Hepatic stellate cell (primary cell): ENCODE data around the gene CADPS.
A peak's percentile ranks its signal among the peaks of the same experiment; 100 is the strongest.

Experiments used
- DNase-seq: peaks from one replicate; pipeline ENCODE4 v3.0.0; 2011; ENCODE audit warnings: low spot score

The CADPS gene

GRCh38 chr3:62686503-62687294 is 188.5 kb downstream of the CADPS start:
- DNase-seq, result no peak

DNA sequence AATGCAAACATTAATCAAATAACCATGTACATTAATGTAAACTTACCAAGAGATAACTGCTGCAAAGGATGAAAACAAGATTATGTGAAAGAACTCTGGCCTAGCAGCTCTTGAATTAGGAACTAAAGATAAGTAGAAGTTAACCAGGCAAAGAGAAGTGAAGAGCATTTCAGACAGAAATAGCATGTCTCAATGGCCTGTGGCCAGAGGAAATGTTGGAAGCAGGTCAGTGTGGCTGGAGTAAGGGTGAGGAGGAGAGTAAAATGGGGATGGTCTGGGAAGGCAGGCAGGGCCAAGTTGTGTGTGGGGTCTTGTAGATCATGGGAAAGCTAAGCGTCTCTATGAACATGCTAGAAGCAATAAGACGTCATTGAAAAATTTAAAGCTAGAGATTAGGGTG is 192.4 kb downstream of the CADPS start:
- DNase-seq, result no peak

- DNase-seq, result no peak
These were observed 195.2 kb downstream of the CADPS start for GRCh38 chr3:62679988-62680387.

DNA sequence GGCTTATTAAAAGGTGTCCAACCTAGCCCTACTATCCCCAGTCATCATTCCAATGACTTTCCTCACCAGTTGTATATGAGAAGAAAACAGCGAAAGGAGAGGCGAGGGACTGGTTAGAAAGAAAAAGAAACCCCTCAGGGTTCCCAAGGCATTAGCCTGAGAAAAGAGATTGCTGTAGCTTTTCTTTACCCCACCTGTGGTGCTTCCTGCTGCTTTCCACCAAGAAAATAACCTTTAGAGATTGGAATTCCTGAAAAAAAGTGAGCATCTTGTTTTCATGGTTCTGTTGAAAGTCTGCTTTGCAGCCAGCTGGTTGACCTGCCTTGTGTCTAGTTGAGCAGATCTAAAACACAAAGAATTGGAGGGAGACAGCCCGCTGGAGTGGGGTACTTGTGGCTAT is 196.4 kb downstream of the CADPS start:
- no peak for DNase-seq

GRCh38 chr3:62677926-62678325 is 197.3 kb downstream of the CADPS start:
- DNase-seq, result no peak

- no peak for DNase-seq
These were observed 198.4 kb downstream of the CADPS start for GRCh38 chr3:62676689-62677271.

DNA sequence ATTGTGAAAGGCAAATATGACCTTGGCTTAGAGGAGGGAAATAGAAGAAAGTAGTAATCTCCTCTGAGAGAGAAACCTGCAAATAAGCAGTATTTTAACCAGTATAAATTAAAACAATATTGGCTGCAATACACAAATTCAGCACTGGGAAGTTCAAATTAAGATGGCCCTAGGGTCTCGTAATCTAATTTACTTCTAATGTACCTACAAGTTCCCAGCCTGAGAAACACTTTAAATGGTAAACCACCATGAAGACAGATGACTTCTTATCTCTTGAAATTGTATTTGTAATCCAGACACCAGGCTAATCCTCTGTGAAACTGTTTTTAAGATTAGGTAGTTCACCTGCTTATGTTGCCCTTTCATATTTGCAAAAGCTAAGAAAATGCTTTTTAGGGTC is 199.7 kb downstream of the CADPS start:
- no peak for DNase-seq

GRCh38 chr3:62672988-62673313 is 202.3 kb downstream of the CADPS start:
- DNase-seq, result no peak

- no peak for DNase-seq
These were observed 202.8 kb downstream of the CADPS start for GRCh38 chr3:62672270-62672987.

DNA sequence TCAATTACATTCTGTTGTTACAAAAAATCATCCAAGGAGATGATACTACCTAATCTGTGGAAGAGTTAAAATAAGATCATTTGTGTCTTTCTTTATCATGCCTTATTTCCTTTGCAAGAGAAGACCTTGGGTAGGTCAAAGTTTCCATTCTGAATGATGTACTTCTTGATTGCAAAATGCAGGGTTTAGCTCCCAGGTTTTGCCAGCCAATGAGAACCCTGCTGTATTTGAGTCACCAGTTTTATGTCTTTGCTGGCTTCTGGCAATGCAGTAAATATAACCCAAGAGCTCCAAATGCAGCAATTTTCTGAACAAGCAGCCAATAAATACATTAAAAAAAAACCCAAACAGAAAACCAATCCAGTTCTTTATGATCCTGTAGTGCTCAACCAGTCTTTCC is 204.9 kb downstream of the CADPS start:
- no peak for DNase-seq

DNA sequence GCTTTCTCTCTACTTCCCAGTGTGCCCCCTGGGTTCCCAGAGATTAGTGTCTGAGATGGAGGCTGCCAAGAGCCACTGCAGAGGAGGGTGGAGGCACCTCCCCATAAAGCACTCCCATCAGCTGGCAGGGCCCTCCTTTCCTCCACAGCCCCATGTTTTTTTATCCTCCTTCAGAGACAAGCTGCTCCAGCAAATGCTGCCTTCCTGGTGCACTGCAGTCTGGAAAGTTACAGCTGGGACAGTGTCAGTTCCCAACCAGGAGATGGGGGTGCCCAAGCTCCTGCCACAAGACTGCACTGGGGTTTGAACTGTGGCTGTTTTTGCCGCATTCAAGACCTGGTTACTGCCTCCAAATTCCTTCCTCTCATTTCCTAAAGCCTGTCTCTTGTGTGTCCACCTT is 206.1 kb downstream of the CADPS start:
- no peak for DNase-seq

GRCh38 chr3:62667714-62668113 is 207.5 kb downstream of the CADPS start:
- no peak for DNase-seq

DNA sequence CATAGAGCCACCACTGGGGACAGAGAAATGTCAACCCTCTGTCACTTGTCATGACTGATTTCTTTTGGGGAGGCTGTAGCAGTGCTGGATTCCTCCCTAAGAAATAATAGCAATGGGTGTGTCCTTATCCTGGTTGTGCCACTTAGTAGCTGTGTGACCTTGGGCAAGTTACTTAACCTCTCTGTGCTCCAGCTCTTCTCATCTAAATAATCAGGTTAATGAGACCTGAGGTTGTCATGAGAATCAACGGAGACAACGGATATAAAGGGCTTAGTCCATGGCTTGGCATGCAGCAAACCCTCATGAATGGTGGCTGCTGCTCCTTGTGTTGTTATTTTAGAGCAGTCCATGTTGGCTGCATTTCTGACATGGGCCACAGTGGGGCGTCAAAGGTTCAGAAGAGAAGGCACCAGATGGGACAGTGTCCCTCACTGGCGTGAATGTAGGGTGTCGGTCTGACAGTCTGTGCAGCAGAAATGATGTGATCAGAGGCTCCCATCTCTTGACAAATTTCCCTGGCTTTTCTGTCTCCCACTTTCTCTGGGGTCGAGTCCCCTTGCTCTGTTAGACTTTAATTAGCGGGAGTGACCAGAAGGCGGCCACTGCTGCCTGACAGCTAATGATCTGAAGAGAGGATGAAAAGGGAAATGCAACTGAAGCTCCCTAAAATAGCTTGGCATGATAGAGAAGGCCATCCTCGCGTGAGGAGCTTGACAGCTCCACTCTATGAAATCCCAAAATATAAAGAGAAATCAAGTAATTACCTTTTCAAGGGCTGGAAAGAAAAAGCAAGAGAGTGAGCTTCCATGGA is 209.4 kb downstream of the CADPS start:
- DNase-seq, result peak; percentile 7

- no peak for DNase-seq
These were observed 212.5 kb downstream of the CADPS start for GRCh38 chr3:62662677-62663076.

- no peak for DNase-seq
These were observed 215.6 kb downstream of the CADPS start for GRCh38 chr3:62659660-62660059.

DNA sequence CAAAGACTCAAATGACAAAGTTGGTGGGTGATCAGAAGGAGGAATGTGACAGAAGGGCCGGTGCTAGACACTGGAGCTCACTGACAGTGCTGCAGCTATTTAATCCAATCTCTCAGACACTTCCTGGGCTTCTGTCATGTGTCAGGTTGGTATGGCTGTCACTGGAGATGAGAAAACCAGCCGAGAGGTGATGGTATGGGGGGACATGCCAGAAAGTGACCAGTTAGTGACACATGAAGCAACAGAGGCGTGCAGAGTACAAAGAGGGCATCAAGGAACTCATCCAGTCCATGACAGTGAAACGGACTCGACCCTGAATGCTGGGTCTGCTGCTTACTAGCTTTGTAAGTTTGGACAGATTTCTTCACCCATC is 219.5 kb downstream of the CADPS start:
- no peak for DNase-seq

GRCh38 chr3:62655056-62655690 is 220.0 kb downstream of the CADPS start:
- DNase-seq, result no peak

DNA sequence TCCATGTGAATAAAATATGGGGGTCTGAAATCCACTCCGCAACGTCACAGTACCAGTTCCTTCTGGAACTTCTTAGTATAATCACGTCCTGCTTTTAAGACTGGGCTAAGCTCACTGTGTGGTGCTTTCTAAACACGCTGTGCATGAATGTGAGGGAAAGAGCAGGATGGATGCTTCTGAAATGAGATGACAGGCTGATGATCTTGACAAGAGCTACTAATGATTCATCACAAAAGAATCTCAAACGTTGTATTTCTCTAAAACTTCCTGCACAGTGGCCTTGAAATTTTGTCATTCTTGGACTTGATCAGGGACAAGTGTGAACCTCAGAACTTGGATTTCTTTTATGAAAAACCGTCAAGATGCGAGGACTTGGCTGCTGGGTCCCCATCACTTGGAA is 221.4 kb downstream of the CADPS start:
- DNase-seq, result no peak

DNA sequence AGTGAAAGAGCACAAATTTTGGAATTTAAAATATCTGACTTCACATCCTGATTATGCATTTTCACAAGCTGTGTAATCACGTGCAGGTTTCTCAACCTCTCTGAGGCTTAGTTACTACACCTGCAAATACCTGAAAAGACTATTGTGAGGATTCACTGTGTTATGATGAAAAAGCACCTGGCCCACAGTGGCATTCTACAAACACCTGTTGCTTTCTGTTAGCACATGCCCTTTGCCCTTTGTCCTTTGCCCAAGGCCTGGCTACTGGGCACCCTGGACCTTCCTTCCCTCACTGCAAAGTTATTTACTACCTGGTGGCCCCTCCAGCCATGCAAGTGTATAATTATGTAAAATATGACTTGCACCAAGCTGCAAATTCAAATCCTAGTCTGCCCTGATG is 227.5 kb downstream of the CADPS start:
- no peak for DNase-seq

DNA sequence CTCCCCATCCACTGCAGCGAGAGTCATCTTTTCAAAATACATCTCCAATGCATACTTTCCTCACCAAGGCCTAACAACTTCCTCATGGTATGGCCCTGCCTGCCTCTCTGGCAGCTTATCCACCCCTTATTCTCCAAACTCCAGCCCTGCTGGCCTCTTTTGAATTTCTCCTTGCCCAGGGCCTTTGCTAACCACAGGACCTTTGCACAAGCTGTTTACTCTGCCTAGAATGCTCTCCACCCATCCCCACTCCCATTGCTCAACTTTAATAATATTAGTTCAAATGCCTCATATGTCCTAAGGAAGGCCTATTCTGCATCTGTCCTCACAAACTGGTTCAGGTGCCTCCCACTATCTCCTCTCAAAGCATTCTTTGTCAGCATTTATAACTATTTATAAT is 230.7 kb downstream of the CADPS start:
- DNase-seq, result no peak

DNA sequence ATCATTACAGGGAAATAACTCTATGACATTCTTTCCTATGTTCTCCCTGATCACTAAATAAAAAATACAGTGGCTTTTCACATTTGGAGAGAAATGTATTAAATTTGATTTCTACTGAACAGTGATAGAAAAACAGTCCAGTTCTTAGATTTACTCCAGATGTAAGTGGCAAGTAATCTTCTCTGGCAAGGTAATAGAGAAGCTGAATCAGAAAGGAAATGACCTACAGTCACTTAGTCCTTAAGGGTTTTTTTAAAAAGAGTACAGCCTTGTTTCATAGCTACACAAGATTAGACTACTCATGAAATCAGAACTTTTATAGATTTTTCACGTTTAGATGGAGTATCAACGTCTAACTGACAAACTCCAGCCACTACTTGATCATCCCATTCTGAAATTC is 236.9 kb downstream of the CADPS start:
- no peak for DNase-seq

- no peak for DNase-seq
These were observed 238.9 kb downstream of the CADPS start for GRCh38 chr3:62636235-62636826.
